H1 (cell line): ENCODE data around the gene ISG15.

ENCODE experiments used
- ASH2L ChIP-seq: fragments of 200-600, 300-600 bp; sonication (generic); IDR thresholded peaks from one replicate; pipeline ENCODE4 v1.7.1; 2017; ENCODE audit warnings: low read length
- CHD2 ChIP-seq: IDR thresholded peaks from 2 replicates; pipeline ENCODE4 v1.6.1; 2012; ENCODE audit warnings: low read length, improper control_type of control experiment
- EP300 ChIP-seq, 2 experiments: IDR thresholded peaks; 1 replicate in 1 of 2; 2 replicates in 1 of 2; pipeline ENCODE4 v1.6.1; 2011 to 2012; ENCODE audit warnings: low read depth in 2 of 2, low read length in 2 of 2, mild to moderate bottlenecking in 2 of 2, borderline replicate concordance in 1 of 2, inconsistent platforms in 1 of 2, moderate library complexity in 1 of 2
- JUND ChIP-seq: IDR thresholded peaks from 2 replicates; pipeline ENCODE4 v1.6.1; 2011; ENCODE audit warnings: mild to moderate bottlenecking, improper control_type of control experiment, low read length
- PHF8 ChIP-seq: fragments of 200-600 bp; sonication (generic); conservative IDR thresholded peaks from 2 replicates; pipeline ENCODE4 v1.7.1; 2012; ENCODE audit warnings: low read depth, mild to moderate bottlenecking, inconsistent platforms, low read length, moderate library complexity
- POLR2A ChIP-seq, 2 experiments: IDR thresholded peaks; 1 replicate in 1 of 2; 2 replicates in 1 of 2; pipeline ENCODE4 v1.6.1; 2011; ENCODE audit warnings: low read depth in 2 of 2, low read length in 2 of 2, mild to moderate bottlenecking in 2 of 2; ENCODE audit errors: control extremely low read depth in 1 of 2
- TF ChIP-seq, protein P1 (sequence below), 3 experiments: IDR thresholded peaks; 1 replicate in 2 of 3; 2 replicates in 1 of 3; pipeline versions ENCODE4 v1.5.1 to v1.6.1; 2011; ENCODE audit warnings: low read length in 3 of 3, mild to moderate bottlenecking in 3 of 3, inconsistent platforms in 2 of 3, low read depth in 1 of 3, moderate library complexity in 1 of 3; ENCODE audit not compliant: insufficient read depth in 1 of 3; ENCODE audit errors: control extremely low read depth in 1 of 3
- TF ChIP-seq, protein P2 (sequence below): IDR thresholded peaks from 2 replicates; pipeline ENCODE4 v1.6.1; 2012; ENCODE audit warnings: inconsistent platforms

DNA sequence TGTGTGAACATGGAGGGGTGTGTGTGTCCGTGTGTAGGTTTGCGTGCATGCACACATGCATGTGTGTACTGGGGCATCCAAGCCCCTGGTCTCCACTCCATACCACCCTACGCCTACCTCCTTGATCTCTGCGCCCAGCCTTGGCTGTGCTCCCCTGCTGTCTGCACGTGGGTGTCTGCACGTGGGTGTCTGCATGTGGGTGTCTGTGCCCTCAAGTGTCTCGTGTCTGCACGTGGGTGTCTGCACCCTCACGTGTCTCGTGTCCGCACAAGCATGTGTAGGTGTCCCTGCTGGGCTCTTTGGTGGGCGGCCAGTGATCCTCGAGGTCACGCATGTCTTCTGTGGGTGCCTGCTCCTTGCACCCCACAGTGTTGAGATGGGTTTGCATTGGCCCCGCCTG is 39.7 kb downstream of the ISG15 start:
- no peak for TF ChIP-seq POLR2A (IDR thresholded peaks at IDR 0.05; ENCODE audit: control extremely low read depth in 1 of 2, low read depth in 2 of 2, low read length in 2 of 2)
- no peak for TF ChIP-seq EP300 (IDR thresholded peaks at IDR 0.05; ENCODE audit: borderline replicate concordance in 1 of 2, low read depth in 2 of 2, low read length in 2 of 2)
- no peak for TF ChIP-seq CHD2
- no peak for TF ChIP-seq PHF8
- TF ChIP-seq, protein P1, sequence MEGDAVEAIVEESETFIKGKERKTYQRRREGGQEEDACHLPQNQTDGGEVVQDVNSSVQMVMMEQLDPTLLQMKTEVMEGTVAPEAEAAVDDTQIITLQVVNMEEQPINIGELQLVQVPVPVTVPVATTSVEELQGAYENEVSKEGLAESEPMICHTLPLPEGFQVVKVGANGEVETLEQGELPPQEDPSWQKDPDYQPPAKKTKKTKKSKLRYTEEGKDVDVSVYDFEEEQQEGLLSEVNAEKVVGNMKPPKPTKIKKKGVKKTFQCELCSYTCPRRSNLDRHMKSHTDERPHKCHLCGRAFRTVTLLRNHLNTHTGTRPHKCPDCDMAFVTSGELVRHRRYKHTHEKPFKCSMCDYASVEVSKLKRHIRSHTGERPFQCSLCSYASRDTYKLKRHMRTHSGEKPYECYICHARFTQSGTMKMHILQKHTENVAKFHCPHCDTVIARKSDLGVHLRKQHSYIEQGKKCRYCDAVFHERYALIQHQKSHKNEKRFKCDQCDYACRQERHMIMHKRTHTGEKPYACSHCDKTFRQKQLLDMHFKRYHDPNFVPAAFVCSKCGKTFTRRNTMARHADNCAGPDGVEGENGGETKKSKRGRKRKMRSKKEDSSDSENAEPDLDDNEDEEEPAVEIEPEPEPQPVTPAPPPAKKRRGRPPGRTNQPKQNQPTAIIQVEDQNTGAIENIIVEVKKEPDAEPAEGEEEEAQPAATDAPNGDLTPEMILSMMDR (IDR thresholded peaks at IDR 0.05; ENCODE audit: control extremely low read depth in 1 of 3, insufficient read depth in 1 of 3, low read depth in 1 of 3, low read length in 3 of 3): no peak
- TF ChIP-seq ASH2L: no peak
- no peak for TF ChIP-seq JUND
- TF ChIP-seq, protein P2, sequence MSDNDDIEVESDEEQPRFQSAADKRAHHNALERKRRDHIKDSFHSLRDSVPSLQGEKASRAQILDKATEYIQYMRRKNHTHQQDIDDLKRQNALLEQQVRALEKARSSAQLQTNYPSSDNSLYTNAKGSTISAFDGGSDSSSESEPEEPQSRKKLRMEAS: no peak
